MG63 (cell line): Measurements from ENCODE around the gene RNF145. TPM values are rescaled to one million over a fixed set of nuclear protein-coding genes. Genes with fewer than 3 reads are reported as not detected.
"Not testable (repeated sequence)": the region's sequence is repeated elsewhere in the genome, so short reads cannot be mapped to it uniquely, and the experiment has no call there.

Source experiments
- DNase-seq: peaks from one replicate; pipeline ENCODE4 v3.0.0-alpha.2; 2020
- H3K27me3 ChIP-seq: fragments of 250-450 bp; sonication (Bioruptor Pico); 2 replicates; pipeline ENCODE4 v1.5.1; 2020; ENCODE audit warnings: mild to moderate bottlenecking, moderate library complexity
- H3K36me3 ChIP-seq: fragments of 250-450 bp; sonication (Bioruptor Pico); 2 replicates; pipeline ENCODE4 v1.5.1; 2020; ENCODE audit warnings: mild to moderate bottlenecking, moderate library complexity
- H3K4me3 ChIP-seq: fragments of 250-450 bp; sonication (Bioruptor Pico); 2 replicates; pipeline ENCODE4 v1.5.1; 2020; ENCODE audit warnings: mild to moderate bottlenecking, moderate library complexity
- H3K9me3 ChIP-seq: fragments of 250-450 bp; sonication (Bioruptor Pico); 2 replicates; pipeline ENCODE4 v1.5.1; 2020; ENCODE audit warnings: mild to moderate bottlenecking, moderate library complexity
- total RNA-seq: library from RNA; depleted of rRNA; stranded (reverse); fragments of >200 nt; shearing (Covaris generic); gene quantifications from 2 replicates; pipeline ENCODE4 v1.2.3, GENCODE V29; 2014; ENCODE audit warnings: low replicate concordance; rRNA removed

RNF145 gene
- total RNA-seq, 1 experiment from 2014 or later = 30.8 TPM

DNA sequence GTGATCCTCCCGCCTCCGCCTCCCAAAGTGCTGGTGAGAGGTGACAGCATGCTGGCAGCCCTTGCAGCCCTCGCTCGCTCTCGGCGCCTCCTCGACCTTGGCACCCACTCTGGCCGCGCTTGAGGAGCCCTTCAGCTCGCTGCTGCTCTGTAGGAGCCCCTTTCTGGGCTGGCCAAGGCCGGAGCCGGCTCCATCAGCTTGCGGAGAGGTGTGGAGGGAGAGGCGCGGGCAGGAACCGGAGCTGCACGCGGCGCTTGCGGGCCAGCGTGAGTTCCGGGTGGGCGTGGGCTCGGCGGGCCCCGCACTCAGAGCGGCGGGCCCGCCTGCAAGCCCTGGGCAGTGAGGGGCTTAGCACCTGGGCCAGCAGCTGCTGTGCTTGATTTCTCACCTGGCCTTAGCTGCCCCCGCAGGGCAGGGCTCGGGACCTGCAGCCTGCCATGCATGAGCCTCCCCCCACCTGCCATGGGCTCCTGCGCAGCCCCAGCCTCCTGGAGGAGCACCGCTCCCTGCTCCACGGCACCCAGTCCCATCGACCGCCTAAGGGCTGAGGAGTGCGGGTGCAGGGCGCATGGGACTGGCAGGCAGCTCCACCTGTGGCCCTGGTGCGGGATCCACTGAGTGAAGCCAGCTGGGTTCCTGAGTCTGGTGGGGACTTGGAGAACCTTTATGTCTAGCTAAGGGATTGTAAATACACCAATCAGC lies 90.2 kb downstream of the RNF145 start:
- H3K27me3 ChIP-seq, DNase-seq, H3K36me3 ChIP-seq, H3K9me3 ChIP-seq, H3K4me3 ChIP-seq: not testable (repeated sequence)

DNA sequence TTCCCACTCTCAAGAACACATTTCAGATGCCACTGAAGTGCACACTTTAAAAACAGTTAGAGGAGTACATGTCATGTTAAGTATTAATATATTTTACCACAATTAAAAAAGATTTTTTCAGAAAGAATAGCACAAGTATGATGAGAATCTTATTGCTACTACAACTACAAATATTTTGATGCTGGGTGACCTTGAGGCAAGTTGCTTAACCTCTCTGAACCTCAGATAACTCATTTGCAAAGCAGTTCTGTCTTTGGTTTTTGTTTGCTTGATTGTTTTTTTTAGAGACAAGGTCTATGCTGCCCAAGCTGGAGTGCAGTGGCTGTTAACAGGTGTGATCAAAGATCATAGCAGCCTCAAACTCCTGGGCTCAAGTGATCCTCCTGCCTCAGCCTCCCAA lies 95.9 kb downstream of the RNF145 start:
- no peak overlapping the region for H3K4me3 ChIP-seq
- DNase-seq = no peak
- no peaks in the 10 kb centered on the region for H3K36me3 ChIP-seq
- H3K9me3 ChIP-seq = no peaks in the 10 kb centered on the region
- peaks cover 22% of the 10 kb centered on the region for H3K27me3 ChIP-seq

GRCh38 chr5:159112436-159112835 lies 96.9 kb downstream of the RNF145 start:
- no peak for DNase-seq
- H3K36me3 ChIP-seq = no peaks in the 10 kb centered on the region
- no peaks in the 10 kb centered on the region for H3K9me3 ChIP-seq
- H3K27me3 ChIP-seq = peaks cover 22% of the 10 kb centered on the region
- H3K4me3 ChIP-seq = no peak overlapping the region

Other genes with a start within 250 kb of the RNF145 start
- 1.7 and 5.1 TPM in 2 replicates for gene EBF1, start 109.6 kb downstream of the RNF145 start, total RNA-seq
- 32.3 and 43.1 TPM in 2 replicates for gene UBLCP1, start 53.7 kb upstream of the RNF145 start, total RNA-seq
- not detected in 2 replicates for gene IL12B, start 120.9 kb upstream of the RNF145 start, total RNA-seq